Measurements from ENCODE around the gene AP3D1. TPM values are rescaled to one million over a fixed set of nuclear protein-coding genes. Genes with fewer than 3 reads are reported as not detected.
A peak's percentile ranks its signal among the peaks of the same experiment; 100 is the strongest.

AP3D1 gene
- total RNA-seq, 1 donor, result 121 TPM

DNA sequence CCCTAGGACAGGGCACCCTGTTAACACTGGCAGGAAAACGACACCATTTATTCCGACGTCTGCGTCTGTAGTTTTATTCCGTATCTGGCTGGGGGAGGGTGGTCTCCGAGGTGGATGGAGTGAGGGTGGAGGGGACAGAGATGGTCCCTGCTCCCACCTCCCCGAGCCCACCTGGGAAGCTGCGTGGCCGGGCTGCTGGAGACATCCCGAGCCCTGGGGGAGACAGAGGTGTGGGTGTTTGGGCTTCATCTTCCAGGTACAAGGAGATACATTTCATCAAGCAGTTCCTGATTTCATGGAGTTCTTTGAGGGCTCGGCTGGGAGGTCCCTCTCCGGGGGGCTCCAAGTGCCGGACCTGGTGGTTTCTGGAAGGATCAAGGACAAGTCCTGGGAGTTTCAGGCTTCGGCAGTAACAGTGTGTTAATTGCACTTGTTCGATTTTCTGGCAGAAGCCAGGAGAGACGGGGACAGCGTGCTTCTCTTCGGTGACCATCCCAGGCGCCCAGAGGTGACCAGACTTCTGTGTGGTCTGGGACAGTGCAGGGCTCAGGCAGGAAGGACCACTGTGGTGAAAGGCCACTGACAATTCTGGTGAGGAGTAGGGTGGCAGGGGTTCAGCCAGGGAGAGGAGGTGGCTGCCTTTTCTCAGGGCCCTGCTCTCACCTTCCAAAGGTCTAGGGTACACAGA is 80.2 kb downstream of the AP3D1 start:
- H3K4me2 ChIP-seq (ENCODE audit: insufficient read depth, low read length), result no peak overlapping the region

DNA sequence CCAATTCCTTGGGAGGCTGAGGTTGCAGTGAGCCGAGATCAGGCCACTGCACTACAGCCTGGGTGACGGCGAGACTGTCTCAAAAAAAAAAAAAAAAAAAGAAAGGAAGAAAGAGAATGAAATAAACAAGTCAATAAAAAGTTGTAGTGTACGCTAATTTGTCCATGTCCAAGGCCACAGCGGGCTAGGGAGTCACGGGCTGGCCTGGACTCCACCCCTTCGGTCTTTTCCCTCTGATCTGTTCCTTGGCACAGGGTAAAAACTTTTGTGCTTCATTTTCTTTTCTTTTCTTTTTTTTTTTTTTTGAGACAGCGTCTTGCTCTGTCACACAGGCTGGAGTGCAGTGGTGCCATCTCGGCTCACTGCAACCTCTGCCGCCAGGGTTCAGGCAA is 80.9 kb downstream of the AP3D1 start:
- H3K36me3 ChIP-seq (ENCODE audit: insufficient read depth, low read length), result peaks cover 15% of the 10 kb centered on the region
- H3K27me3 ChIP-seq (ENCODE audit: insufficient read depth, low read length), result no peaks in the 10 kb centered on the region
- H3K27ac ChIP-seq (ENCODE audit: low read depth, low read length), result no peak overlapping the region
- TF ChIP-seq, protein P1, sequence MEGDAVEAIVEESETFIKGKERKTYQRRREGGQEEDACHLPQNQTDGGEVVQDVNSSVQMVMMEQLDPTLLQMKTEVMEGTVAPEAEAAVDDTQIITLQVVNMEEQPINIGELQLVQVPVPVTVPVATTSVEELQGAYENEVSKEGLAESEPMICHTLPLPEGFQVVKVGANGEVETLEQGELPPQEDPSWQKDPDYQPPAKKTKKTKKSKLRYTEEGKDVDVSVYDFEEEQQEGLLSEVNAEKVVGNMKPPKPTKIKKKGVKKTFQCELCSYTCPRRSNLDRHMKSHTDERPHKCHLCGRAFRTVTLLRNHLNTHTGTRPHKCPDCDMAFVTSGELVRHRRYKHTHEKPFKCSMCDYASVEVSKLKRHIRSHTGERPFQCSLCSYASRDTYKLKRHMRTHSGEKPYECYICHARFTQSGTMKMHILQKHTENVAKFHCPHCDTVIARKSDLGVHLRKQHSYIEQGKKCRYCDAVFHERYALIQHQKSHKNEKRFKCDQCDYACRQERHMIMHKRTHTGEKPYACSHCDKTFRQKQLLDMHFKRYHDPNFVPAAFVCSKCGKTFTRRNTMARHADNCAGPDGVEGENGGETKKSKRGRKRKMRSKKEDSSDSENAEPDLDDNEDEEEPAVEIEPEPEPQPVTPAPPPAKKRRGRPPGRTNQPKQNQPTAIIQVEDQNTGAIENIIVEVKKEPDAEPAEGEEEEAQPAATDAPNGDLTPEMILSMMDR (IDR thresholded peaks at IDR 0.05; ENCODE audit: extremely low read depth, low read depth, low read length), result no peak
- H3K9me3 ChIP-seq (ENCODE audit: low read depth, low read length), result no peaks in the 10 kb centered on the region
- no peaks in the 10 kb centered on the region for H4K20me1 ChIP-seq (ENCODE audit: insufficient read depth, low read length)
- H3K4me2 ChIP-seq (ENCODE audit: insufficient read depth, low read length), result no peak overlapping the region
- no peak overlapping the region for H2AFZ ChIP-seq (ENCODE audit: low read length)
- no peaks in the 10 kb centered on the region for H3K79me2 ChIP-seq (ENCODE audit: insufficient read depth, low read length)
- H3K4me1 ChIP-seq (ENCODE audit: insufficient read depth, low read length), result no peaks in the 10 kb centered on the region
- H3K4me3 ChIP-seq (ENCODE audit: insufficient read depth, low read length), result no peak overlapping the region
- DNase-seq (ENCODE audit: insufficient read length, low spot score, missing footprints), result peak; percentile 42

More for the DNA sequence above, 80.2 kb downstream of the AP3D1 start:
- H3K27ac ChIP-seq (ENCODE audit: low read depth, low read length), result no peak overlapping the region
- no peaks in the 10 kb centered on the region for H3K4me1 ChIP-seq (ENCODE audit: insufficient read depth, low read length)
- TF ChIP-seq, protein P1 (IDR thresholded peaks at IDR 0.05; ENCODE audit: extremely low read depth, low read depth, low read length), result no peak
- peaks cover 18% of the 10 kb centered on the region for H3K36me3 ChIP-seq (ENCODE audit: insufficient read depth, low read length)
- peak; percentile 29 for DNase-seq (ENCODE audit: insufficient read length, low spot score, missing footprints)
- no peaks in the 10 kb centered on the region for H3K9me3 ChIP-seq (ENCODE audit: low read depth, low read length)
- H3K4me3 ChIP-seq (ENCODE audit: insufficient read depth, low read length), result no peak overlapping the region
- H3K79me2 ChIP-seq (ENCODE audit: insufficient read depth, low read length), result no peaks in the 10 kb centered on the region
- no peaks in the 10 kb centered on the region for H3K27me3 ChIP-seq (ENCODE audit: insufficient read depth, low read length)
- H4K20me1 ChIP-seq (ENCODE audit: insufficient read depth, low read length), result no peaks in the 10 kb centered on the region
- no peak overlapping the region for H2AFZ ChIP-seq (ENCODE audit: low read length)

DNA sequence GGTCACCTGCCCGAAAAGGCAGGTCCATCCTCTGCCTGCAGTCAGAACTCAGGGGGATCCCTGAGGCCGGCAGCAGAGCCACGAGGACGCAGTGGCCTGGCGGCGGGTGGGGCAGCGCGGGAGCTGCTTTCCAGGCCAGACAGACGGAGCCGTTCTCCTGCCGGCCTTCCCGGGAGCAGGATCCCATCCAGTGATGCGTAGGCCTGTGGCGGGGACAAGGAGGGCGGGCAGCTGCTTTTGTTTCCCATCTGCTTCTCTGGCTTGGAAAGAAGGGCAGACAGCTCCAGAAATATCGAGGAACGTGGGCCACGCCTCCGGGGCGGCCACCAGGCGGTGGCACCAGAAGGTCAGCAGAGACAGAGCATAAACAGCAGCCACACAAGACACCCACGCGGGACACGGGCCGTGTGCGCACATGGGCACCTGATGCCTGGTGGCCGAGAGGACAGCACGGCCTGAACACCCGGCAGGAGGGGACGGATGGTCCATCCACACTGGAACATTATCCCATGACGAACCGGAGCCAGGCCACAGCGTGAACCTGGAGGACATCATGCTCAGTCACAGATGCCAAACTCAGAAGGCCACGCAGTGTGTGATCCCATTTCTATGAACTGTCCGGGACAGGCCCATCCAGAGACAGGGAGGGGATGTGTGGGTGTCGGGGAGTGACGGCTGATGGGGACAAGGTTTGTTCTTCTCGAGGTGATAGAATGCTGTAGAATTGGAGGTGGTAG is 86.4 kb downstream of the AP3D1 start:
- no peak overlapping the region for H3K4me2 ChIP-seq (ENCODE audit: insufficient read depth, low read length)
- H3K27ac ChIP-seq (ENCODE audit: low read depth, low read length), result no peak overlapping the region
- H3K9me3 ChIP-seq (ENCODE audit: low read depth, low read length), result no peaks in the 10 kb centered on the region
- H3K27me3 ChIP-seq (ENCODE audit: insufficient read depth, low read length), result no peaks in the 10 kb centered on the region
- DNase-seq (ENCODE audit: insufficient read length, low spot score, missing footprints), result peak; percentile 75
- H3K4me3 ChIP-seq (ENCODE audit: insufficient read depth, low read length), result no peak overlapping the region
- no peaks in the 10 kb centered on the region for H3K36me3 ChIP-seq (ENCODE audit: insufficient read depth, low read length)
- H2AFZ ChIP-seq (ENCODE audit: low read length), result peak overlapping the region; percentile 47
- TF ChIP-seq, protein P1 (IDR thresholded peaks at IDR 0.05; ENCODE audit: extremely low read depth, low read depth, low read length), result no peak
- H4K20me1 ChIP-seq (ENCODE audit: insufficient read depth, low read length), result no peaks in the 10 kb centered on the region
- no peaks in the 10 kb centered on the region for H3K79me2 ChIP-seq (ENCODE audit: insufficient read depth, low read length)
- H3K4me1 ChIP-seq (ENCODE audit: insufficient read depth, low read length), result peaks cover 21% of the 10 kb centered on the region

DNA sequence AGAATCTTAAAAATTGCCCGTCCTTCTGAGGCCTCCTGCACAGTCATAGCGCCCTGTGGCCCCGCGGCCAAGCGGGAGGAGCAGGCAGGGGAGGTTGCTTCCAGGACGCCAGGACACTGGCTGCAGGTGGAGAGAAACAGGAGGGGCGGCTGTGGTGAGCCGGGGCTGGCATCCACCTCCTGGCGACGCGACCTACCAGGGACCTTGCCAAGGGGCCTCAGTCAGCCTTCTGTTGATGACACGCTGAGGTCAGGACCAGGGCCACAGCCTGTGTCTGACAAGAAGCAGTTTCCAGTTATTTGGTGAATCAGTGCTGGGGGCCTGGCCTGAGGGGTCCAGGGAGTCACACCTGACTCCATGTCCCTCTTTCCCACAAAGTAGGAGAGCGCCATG is 87.0 kb downstream of the AP3D1 start:
- no peak overlapping the region for H2AFZ ChIP-seq (ENCODE audit: low read length)
- no peak overlapping the region for H3K4me3 ChIP-seq (ENCODE audit: insufficient read depth, low read length)
- no peak overlapping the region for H3K27ac ChIP-seq (ENCODE audit: low read depth, low read length)
- no peaks in the 10 kb centered on the region for H3K79me2 ChIP-seq (ENCODE audit: insufficient read depth, low read length)
- peaks cover 26% of the 10 kb centered on the region for H3K4me1 ChIP-seq (ENCODE audit: insufficient read depth, low read length)
- H3K27me3 ChIP-seq (ENCODE audit: insufficient read depth, low read length), result no peaks in the 10 kb centered on the region
- no peaks in the 10 kb centered on the region for H4K20me1 ChIP-seq (ENCODE audit: insufficient read depth, low read length)
- no peaks in the 10 kb centered on the region for H3K36me3 ChIP-seq (ENCODE audit: insufficient read depth, low read length)
- peak; percentile 64 for DNase-seq (ENCODE audit: insufficient read length, low spot score, missing footprints)
- TF ChIP-seq, protein P1 (IDR thresholded peaks at IDR 0.05; ENCODE audit: extremely low read depth, low read depth, low read length), result no peak
- no peaks in the 10 kb centered on the region for H3K9me3 ChIP-seq (ENCODE audit: low read depth, low read length)
- no peak overlapping the region for H3K4me2 ChIP-seq (ENCODE audit: insufficient read depth, low read length)
